ENCODE data around the gene RDM1. TPM values are rescaled to one million over a fixed set of nuclear protein-coding genes. Genes with fewer than 3 reads are reported as not detected.

RDM1 gene
- total RNA-seq, 1 experiment from 2014 or later = 4.9 TPM

DNA sequence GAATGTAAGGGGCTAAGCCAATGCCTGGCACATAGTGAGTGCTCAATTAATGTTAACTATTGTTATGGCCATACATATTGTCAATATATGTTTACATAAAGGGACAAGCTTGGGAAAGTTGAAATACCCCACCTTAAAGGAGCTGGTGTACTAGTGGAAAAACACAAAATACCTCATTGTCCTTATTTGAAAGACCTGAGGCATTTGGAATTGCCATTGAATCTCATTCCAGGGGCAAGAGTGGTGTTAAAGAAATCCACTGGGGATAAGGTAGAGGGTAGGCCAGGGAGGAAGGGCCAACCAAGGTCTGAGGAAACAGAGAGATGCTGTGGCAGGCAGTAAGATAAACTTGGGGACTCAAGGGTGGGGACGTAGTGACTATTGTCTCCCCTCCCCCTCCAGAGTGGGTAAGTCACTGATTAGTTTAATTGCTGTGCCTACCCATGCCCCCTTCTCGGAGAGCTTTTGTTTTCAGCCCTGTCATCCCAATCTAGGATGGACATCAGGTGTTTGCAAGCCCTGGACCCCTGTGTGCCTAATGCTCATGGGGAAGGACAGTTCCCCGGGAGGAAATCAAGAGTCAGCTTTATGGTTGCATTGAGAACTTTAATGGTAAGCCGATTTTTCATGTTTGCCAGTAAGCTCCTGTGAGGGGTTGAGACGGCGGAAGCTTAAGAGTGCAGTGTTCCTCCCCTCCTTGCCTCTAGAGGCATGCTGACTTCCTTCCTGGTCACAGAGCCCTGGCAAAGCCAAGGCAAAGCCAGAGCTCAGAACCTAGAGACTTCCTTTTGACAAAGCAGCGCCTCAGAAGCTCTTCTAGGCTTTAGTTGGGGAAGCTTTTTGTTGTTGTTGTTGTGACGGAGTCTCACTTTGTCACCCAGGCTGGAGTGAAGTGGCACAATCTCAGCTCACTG lies 59.4 kb downstream of the RDM1 start:
- peak; percentile 16 for DNase-seq (ENCODE audit: low spot score)

DNA sequence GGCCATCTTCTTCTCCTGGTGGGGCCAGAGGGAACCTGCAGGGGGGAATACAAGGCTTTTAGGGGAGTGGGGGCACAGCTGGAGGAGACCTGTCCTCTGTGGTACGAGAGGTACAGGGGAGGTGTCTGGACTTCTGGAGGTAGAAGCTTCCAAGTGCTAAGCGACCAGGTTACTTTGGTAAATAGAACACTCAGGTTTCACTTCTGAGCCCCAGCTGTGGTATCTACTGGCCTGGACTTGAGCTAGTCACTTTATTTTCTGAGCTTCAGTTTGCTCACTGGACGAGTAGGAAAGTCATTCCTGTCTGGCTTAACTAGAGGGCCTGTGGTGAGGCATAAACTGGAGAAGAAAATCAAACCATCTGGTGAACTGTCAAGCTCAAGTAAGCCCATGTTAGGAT lies 61.8 kb downstream of the RDM1 start, which contains the start of gene HEATR9:
Gene HEATR9, minus strand, starts transcription at position 155 of the 400 bp plus-strand sequence. Its CDS starts 149 bp downstream, at position 6.
- DNase-seq (ENCODE audit: low spot score) = no peak

Small RNAs within 50 kb of the gene (small RNA-seq; reads per million reads assigned to genes)
- 10,373 reads per million, percentile 100 among the genes with 10 or more reads in this experiment for gene RF00100

Other genes with a start within 250 kb of the RDM1 start
- gene RASL10B, start 199.1 kb downstream of the RDM1 start, total RNA-seq (2014; rRNA removed; shearing (Covaris generic)) = 6.4 and 7.5 TPM in 2 replicates
- 0.52 and 0.56 TPM in 2 replicates for gene GAS2L2, start 177.5 kb downstream of the RDM1 start, total RNA-seq (2014; rRNA removed; shearing (Covaris generic))
- gene C17orf50, start 169.9 kb downstream of the RDM1 start, total RNA-seq (2014; rRNA removed; shearing (Covaris generic)) = not detected in 2 replicates
- 0.18 and 0.25 TPM in 2 replicates for gene MMP28, start 135.1 kb downstream of the RDM1 start, total RNA-seq (2014; rRNA removed; shearing (Covaris generic))
- 83.7 and 99.8 TPM in 2 replicates for gene TAF15, start 121.3 kb downstream of the RDM1 start, total RNA-seq (2014; rRNA removed; shearing (Covaris generic))
- gene HEATR9, start 61.9 kb downstream of the RDM1 start, total RNA-seq (2014; rRNA removed; shearing (Covaris generic)) = not detected in 2 replicates
- gene CCL5, start 50.4 kb downstream of the RDM1 start, total RNA-seq (2014; rRNA removed; shearing (Covaris generic)) = 0.23 TPM in 1 of 2 replicates, not detected in the other
- gene LYZL6, start 12.9 kb upstream of the RDM1 start, total RNA-seq (2014; rRNA removed; shearing (Covaris generic)) = not detected in 2 replicates
- gene CCL16, start 50.7 kb upstream of the RDM1 start, total RNA-seq (2014; rRNA removed; shearing (Covaris generic)) = not detected in 2 replicates
- gene CCL14, start 56.0 kb upstream of the RDM1 start, total RNA-seq (2014; rRNA removed; shearing (Covaris generic)) = 0.15 and 0.37 TPM in 2 replicates
- gene CCL15, start 70.8 kb upstream of the RDM1 start, total RNA-seq (2014; rRNA removed; shearing (Covaris generic)) = 6.1 and 8.4 TPM in 2 replicates
- gene CCL23, start 87.2 kb upstream of the RDM1 start, total RNA-seq (2014; rRNA removed; shearing (Covaris generic)) = not detected in 2 replicates
- gene CCL18, start 133.5 kb upstream of the RDM1 start, total RNA-seq (2014; rRNA removed; shearing (Covaris generic)) = not detected in 2 replicates
- gene CCL3, start 159.4 kb upstream of the RDM1 start, total RNA-seq (2014; rRNA removed; shearing (Covaris generic)) = not detected in 2 replicates
- gene CCL4, start 173.1 kb upstream of the RDM1 start, total RNA-seq (2014; rRNA removed; shearing (Covaris generic)) = not detected in 2 replicates
- 10.0 and 18.6 TPM in 2 replicates for gene TBC1D3B, start 245.9 kb upstream of the RDM1 start, total RNA-seq (2014; rRNA removed; shearing (Covaris generic))